Mesendoderm (in vitro differentiated cells): ENCODE results near the gene PEPD.

ENCODE experiments used
- DNase-seq: peaks from one replicate; pipeline ENCODE4 v3.0.0; 2013
- H2AK5ac ChIP-seq: 2 replicates; pipeline ENCODE4 v1.6.1; 2013; ENCODE audit warnings: low read length, inconsistent platforms
- H2BK120ac ChIP-seq: 2 replicates; pipeline ENCODE4 v1.6.1; 2013; ENCODE audit warnings: low read depth, mild to moderate bottlenecking, low read length, moderate library complexity, mixed read lengths
- H2BK15ac ChIP-seq: replicated peaks from 2 replicates; pipeline ENCODE4 v1.6.1; 2013; ENCODE audit warnings: low read depth, mild to moderate bottlenecking, moderate library complexity
- H2BK5ac ChIP-seq: 2 replicates; pipeline ENCODE4 v1.6.1; 2013; ENCODE audit warnings: low read length, inconsistent platforms
- H3K18ac ChIP-seq: 2 replicates; pipeline ENCODE4 v1.6.1; 2013; ENCODE audit warnings: mild to moderate bottlenecking, low read length, mixed read lengths
- H3K23ac ChIP-seq: one replicate; pipeline ENCODE4 v1.6.1; 2013; ENCODE audit warnings: low read length
- H3K27ac ChIP-seq: 2 replicates; pipeline ENCODE4 v1.5.1; 2013; ENCODE audit warnings: low read depth, mild to moderate bottlenecking, inconsistent platforms, low read length, moderate library complexity
- H3K27me3 ChIP-seq: 2 replicates; pipeline ENCODE4 v1.6.1; 2013; ENCODE audit warnings: low read length, control low read depth, mild to moderate bottlenecking, inconsistent platforms; ENCODE audit not compliant: insufficient read depth, poor library complexity
- H3K36me3 ChIP-seq: 2 replicates; pipeline ENCODE4 v1.6.1; 2013; ENCODE audit warnings: low read length, inconsistent platforms; ENCODE audit not compliant: control insufficient read depth, insufficient read depth
- H3K4ac ChIP-seq: one replicate; pipeline ENCODE4 v1.6.1; 2013; ENCODE audit warnings: low read depth, mild to moderate bottlenecking, low read length, moderate library complexity
- H3K4me1 ChIP-seq: 2 replicates; pipeline ENCODE4 v1.6.1; 2013; ENCODE audit warnings: low read depth, low read length, inconsistent platforms; ENCODE audit not compliant: control insufficient read depth
- H3K4me2 ChIP-seq: 2 replicates; pipeline ENCODE4 v1.6.1; 2013; ENCODE audit warnings: low read length
- H3K4me3 ChIP-seq: 2 replicates; pipeline ENCODE4 v1.5.1; 2013; ENCODE audit warnings: mild to moderate bottlenecking, low read length
- H3K56ac ChIP-seq: one replicate; pipeline ENCODE4 v1.6.1; 2013; ENCODE audit warnings: low read length
- H3K79me1 ChIP-seq: 2 replicates; pipeline ENCODE4 v1.6.1; 2013; ENCODE audit warnings: low read length, inconsistent platforms
- H3K79me2 ChIP-seq: 2 replicates; pipeline ENCODE4 v1.6.1; 2013; ENCODE audit warnings: mild to moderate bottlenecking, low read length; ENCODE audit not compliant: control insufficient read depth, insufficient read depth
- H3K9ac ChIP-seq: 2 replicates; pipeline ENCODE4 v1.6.1; 2013; ENCODE audit warnings: low read length, inconsistent platforms
- H4K5ac ChIP-seq: one replicate; pipeline ENCODE4 v1.6.1; 2013; ENCODE audit warnings: low read length
- H4K8ac ChIP-seq: one replicate; pipeline ENCODE4 v1.6.1; 2013; ENCODE audit warnings: low read depth, mild to moderate bottlenecking, control low read depth, low read length, moderate library complexity
- WGBS: extraction: QIAGEN DNeasy Blood & Tissue Kit; methylation state at CpG from one replicate; pipeline ENCODE4 v1.1.7; 2013; ENCODE audit warnings: low lambda C conversion rate, missing lambda C conversion rate; ENCODE audit not compliant: insufficient coverage; ENCODE audit errors: extremely low coverage; 5-methylcytosine and 5-hydroxymethylcytosine counted together

PEPD gene

DNA sequence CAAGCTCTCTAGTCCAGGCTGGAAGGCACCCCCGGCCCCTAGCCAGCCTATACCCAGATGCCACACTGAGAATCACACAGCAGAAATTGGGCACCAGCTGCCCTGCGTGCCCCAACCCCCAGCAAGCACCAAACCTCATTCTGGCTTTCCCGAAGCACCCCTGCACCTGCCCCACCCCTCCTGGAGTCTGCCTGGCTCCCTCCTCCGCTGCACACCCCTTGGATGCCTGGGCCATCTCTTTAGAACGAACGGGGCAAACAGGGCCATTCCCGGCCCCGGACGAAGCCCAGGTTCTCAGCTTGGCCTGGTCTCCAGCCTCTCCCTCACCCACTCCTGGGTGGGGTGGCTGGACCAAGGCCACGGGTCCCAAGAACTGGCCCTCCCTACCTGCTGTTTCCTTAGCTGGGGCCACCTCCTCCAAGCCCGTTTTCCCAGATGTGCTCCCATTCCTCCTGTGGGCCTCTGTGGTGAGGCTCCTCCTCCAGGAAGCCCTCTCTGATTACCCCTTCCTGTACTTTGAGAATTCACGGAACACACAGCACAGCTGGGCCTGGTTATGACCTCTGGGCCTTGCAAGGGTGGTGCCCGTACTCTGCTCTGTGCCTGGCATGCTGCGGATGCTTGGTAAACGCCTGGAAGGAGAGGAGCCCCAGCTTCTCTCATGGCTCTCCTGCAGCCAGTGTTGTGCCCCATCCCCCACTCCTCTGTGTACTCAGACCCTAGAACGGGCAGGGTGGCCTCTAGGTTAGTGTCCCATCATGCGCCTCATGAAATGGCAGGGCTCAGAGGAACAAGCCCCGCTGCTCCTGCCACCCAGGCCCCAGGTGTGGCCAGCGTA lies 126.6 kb downstream of the PEPD start:
- WGBS = no CpG with 5 or more reads among the region's 19 CpGs

GRCh38 chr19:33394006-33394722 lies 127.4 kb downstream of the PEPD start:
- H3K4me1 ChIP-seq = no peaks in the 10 kb centered on the region
- H2AK5ac ChIP-seq = no peak overlapping the region
- no peak overlapping the region for H2BK120ac ChIP-seq
- H3K9ac ChIP-seq = no peak overlapping the region
- no peak overlapping the region for H3K27ac ChIP-seq
- H3K79me2 ChIP-seq = no peaks in the 10 kb centered on the region
- H3K56ac ChIP-seq = no peak overlapping the region
- H2BK5ac ChIP-seq = no peak overlapping the region
- no peak overlapping the region for H3K4ac ChIP-seq
- no peak overlapping the region for H4K8ac ChIP-seq
- H3K23ac ChIP-seq = no peak overlapping the region
- H3K36me3 ChIP-seq = no peaks in the 10 kb centered on the region
- no peak overlapping the region for H3K18ac ChIP-seq
- no CpG with 5 or more reads among the region's 30 CpGs for WGBS
- no peak for DNase-seq
- no peak overlapping the region for H3K4me2 ChIP-seq
- no peak overlapping the region for H4K5ac ChIP-seq
- H2BK15ac ChIP-seq = no peak overlapping the region
- no peaks in the 10 kb centered on the region for H3K79me1 ChIP-seq
- no peaks in the 10 kb centered on the region for H3K27me3 ChIP-seq
- no peak overlapping the region for H3K4me3 ChIP-seq

More for the DNA sequence above, 126.6 kb downstream of the PEPD start:
- Histone ChIP-seq H3K18ac (no peak overlapping the region), H2AK5ac (no peak overlapping the region), H4K5ac (no peak overlapping the region), H2BK15ac (no peak overlapping the region), H2BK120ac (no peak overlapping the region), H3K79me2 (no peaks in the 10 kb centered on the region), H3K4me3 (no peak overlapping the region), H4K8ac (no peak overlapping the region), H3K27ac (no peak overlapping the region), H3K23ac (no peak overlapping the region), H3K79me1 (no peaks in the 10 kb centered on the region), H2BK5ac (no peak overlapping the region), H3K56ac (no peak overlapping the region), H3K4ac (no peak overlapping the region), H3K9ac (no peak overlapping the region), H3K27me3 (no peaks in the 10 kb centered on the region), H3K36me3 (no peaks in the 10 kb centered on the region), H3K4me2 (no peak overlapping the region), H3K4me1 (no peaks in the 10 kb centered on the region)
- DNase-seq = no peak

GRCh38 chr19:33393286-33394005 lies 128.1 kb downstream of the PEPD start:
- DNase-seq = no peak
- H4K5ac ChIP-seq = no peak overlapping the region
- H3K18ac ChIP-seq = no peak overlapping the region
- no peaks in the 10 kb centered on the region for H3K4me1 ChIP-seq
- H2BK120ac ChIP-seq = no peak overlapping the region
- no peaks in the 10 kb centered on the region for H3K79me2 ChIP-seq
- no peak overlapping the region for H2BK5ac ChIP-seq
- H3K9ac ChIP-seq = no peak overlapping the region
- no peak overlapping the region for H4K8ac ChIP-seq
- no peak overlapping the region for H2BK15ac ChIP-seq
- H3K4me2 ChIP-seq = no peak overlapping the region
- WGBS = no CpG with 5 or more reads among the region's 21 CpGs
- no peaks in the 10 kb centered on the region for H3K36me3 ChIP-seq
- H3K27ac ChIP-seq = no peak overlapping the region
- H3K56ac ChIP-seq = no peak overlapping the region
- no peak overlapping the region for H3K4me3 ChIP-seq
- no peaks in the 10 kb centered on the region for H3K27me3 ChIP-seq
- no peak overlapping the region for H3K23ac ChIP-seq
- H2AK5ac ChIP-seq = no peak overlapping the region
- H3K79me1 ChIP-seq = no peaks in the 10 kb centered on the region
- H3K4ac ChIP-seq = no peak overlapping the region

DNA sequence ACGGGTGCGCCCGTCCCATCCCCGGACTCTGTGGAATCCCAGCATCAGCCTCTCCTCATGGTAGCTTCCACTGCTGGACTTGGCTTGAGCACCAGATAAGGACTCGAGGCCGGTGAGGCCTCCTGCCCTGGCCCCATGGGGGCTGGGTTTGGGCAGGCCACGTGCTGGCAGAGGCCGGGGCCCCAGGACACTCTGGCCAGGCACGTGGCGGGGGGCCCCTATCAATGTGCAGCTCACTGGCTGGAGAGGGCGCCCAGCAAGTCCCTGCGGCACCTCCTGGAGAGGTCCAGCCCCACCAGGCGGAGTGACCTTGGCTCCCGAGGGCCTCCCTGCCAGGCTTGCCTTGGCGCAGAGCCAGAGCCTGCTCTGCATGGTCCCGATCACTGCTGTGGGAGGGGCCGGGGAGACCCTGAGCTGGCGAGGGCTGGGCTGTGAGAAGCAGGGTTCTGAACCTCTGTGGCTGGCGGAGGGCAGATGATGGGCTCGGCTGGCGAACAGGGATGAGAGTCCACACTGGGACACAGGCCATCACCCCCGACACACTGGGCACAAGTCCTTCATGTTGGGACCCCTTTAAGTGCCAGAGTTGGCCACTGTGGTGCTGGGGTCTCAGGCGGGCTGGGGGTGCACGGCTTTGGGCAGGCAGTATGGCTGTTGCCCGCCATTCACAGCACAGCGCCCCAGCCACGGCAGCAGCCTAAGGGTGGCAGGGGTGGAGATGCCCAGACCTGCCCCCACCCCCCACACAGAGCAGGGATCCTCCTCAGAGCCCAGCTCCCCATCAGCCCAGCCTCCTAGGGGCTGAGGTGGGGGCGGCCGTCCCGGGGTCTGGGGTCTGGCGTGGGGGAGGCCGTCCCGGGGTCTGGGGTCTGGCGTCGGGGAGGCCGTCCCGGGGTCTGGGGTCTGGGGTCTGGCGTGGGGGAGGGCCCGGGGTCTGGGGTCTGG lies 129.0 kb downstream of the PEPD start:
- H3K79me2 ChIP-seq = no peaks in the 10 kb centered on the region
- no peak overlapping the region for H3K18ac ChIP-seq
- H2BK120ac ChIP-seq = no peak overlapping the region
- H3K4me1 ChIP-seq = no peaks in the 10 kb centered on the region
- no peak overlapping the region for H4K5ac ChIP-seq
- WGBS = no CpG with 5 or more reads among the region's 39 CpGs
- no peak overlapping the region for H3K27ac ChIP-seq
- no peak overlapping the region for H3K4me3 ChIP-seq
- no peak overlapping the region for H3K23ac ChIP-seq
- no peaks in the 10 kb centered on the region for H3K79me1 ChIP-seq
- H4K8ac ChIP-seq = no peak overlapping the region
- no peak overlapping the region for H2BK5ac ChIP-seq
- no peak overlapping the region for H3K4me2 ChIP-seq
- H2BK15ac ChIP-seq = no peak overlapping the region
- H2AK5ac ChIP-seq = no peak overlapping the region
- no peaks in the 10 kb centered on the region for H3K27me3 ChIP-seq
- no peak for DNase-seq
- no peak overlapping the region for H3K56ac ChIP-seq
- H3K4ac ChIP-seq = no peak overlapping the region
- H3K9ac ChIP-seq = no peak overlapping the region
- H3K36me3 ChIP-seq = no peaks in the 10 kb centered on the region

GRCh38 chr19:33391631-33392249 lies 129.9 kb downstream of the PEPD start:
- Histone ChIP-seq H3K27me3 (no peaks in the 10 kb centered on the region), H3K56ac (no peak overlapping the region), H2AK5ac (no peak overlapping the region), H3K4me1 (no peaks in the 10 kb centered on the region), H2BK5ac (no peak overlapping the region), H3K79me2 (no peaks in the 10 kb centered on the region), H3K4me3 (no peak overlapping the region), H3K23ac (no peak overlapping the region), H3K4me2 (no peak overlapping the region), H3K36me3 (no peaks in the 10 kb centered on the region), H2BK15ac (no peak overlapping the region), H2BK120ac (no peak overlapping the region), H4K8ac (no peak overlapping the region), H3K9ac (no peak overlapping the region), H3K79me1 (no peaks in the 10 kb centered on the region), H3K4ac (no peak overlapping the region), H4K5ac (no peak overlapping the region), H3K27ac (no peak overlapping the region), H3K18ac (no peak overlapping the region)
- DNase-seq = no peak
- whole genome bisulfite sequencing = no CpG with 5 or more reads among the region's 12 CpGs
